Daoy (cell line): Measurements from ENCODE around the gene SLC38A10. TPM values are rescaled to one million over a fixed set of nuclear protein-coding genes. Genes with fewer than 3 reads are reported as not detected.
A peak's percentile ranks its signal among the peaks of the same experiment; 100 is the strongest.

Experiments
- DNase-seq: peaks from one replicate; pipeline ENCODE4 v3.0.0-alpha.2; 2015; ENCODE audit warnings: low read depth
- total RNA-seq: library from RNA; depleted of rRNA; stranded (reverse); fragments of >200 nt; shearing (Covaris generic); gene quantifications from 2 replicates; pipeline ENCODE4 v1.2.3, GENCODE V29; 2014; rRNA removed

The SLC38A10 gene
- total RNA-seq: 52.5 and 60.7 TPM in 2 replicates

GRCh38 chr17:81295031-81295675, at the start of gene SLC38A10:
SLC38A10 (minus strand) TSS chr17:81295307; CDS start chr17:81294921, 386 bp downstream.
- DNase-seq: peak; percentile 94

- no peak for DNase-seq
Observed at GRCh38 chr17:81342269-81343070, 47.4 kb upstream of the SLC38A10 start.

GRCh38 chr17:81341516-81342268, 46.6 kb upstream of the SLC38A10 start:
- no peak for DNase-seq

- no peak for DNase-seq
Observed at GRCh38 chr17:81340607-81341515, 45.8 kb upstream of the SLC38A10 start.

- DNase-seq: no peak
Observed at GRCh38 chr17:81339534-81340296, 44.6 kb upstream of the SLC38A10 start.

GRCh38 chr17:81339191-81339533, 44.1 kb upstream of the SLC38A10 start:
- no peak for DNase-seq

- no peak for DNase-seq
Observed at GRCh38 chr17:81338274-81339190, 43.4 kb upstream of the SLC38A10 start.

GRCh38 chr17:81337476-81337879, 42.4 kb upstream of the SLC38A10 start:
- DNase-seq: no peak

- no peak for DNase-seq
Observed at GRCh38 chr17:81336930-81337325, 41.8 kb upstream of the SLC38A10 start.

GRCh38 chr17:81336296-81336929, 41.3 kb upstream of the SLC38A10 start:
- DNase-seq: no peak

- DNase-seq: no peak
Observed at GRCh38 chr17:81335773-81336157, 40.7 kb upstream of the SLC38A10 start.

GRCh38 chr17:81334987-81335772, 40.1 kb upstream of the SLC38A10 start:
- DNase-seq: no peak

- no peak for DNase-seq
Observed at GRCh38 chr17:81334391-81334901, 39.3 kb upstream of the SLC38A10 start.

GRCh38 chr17:81333616-81334368, 38.7 kb upstream of the SLC38A10 start:
- no peak for DNase-seq

GRCh38 chr17:81332914-81333528, 37.9 kb upstream of the SLC38A10 start:
- DNase-seq: no peak

- DNase-seq: no peak
Observed at GRCh38 chr17:81332118-81332834, 37.2 kb upstream of the SLC38A10 start.
